Loucy (cell line): ENCODE measurements around the gene TRIP13.

Experiments
- H2AFZ ChIP-seq: fragments of 200-600 bp; sonication (generic); 2 replicates; pipeline ENCODE4 v1.6.0; 2016; ENCODE audit warnings: antibody characterized with exemption, mild to moderate bottlenecking, low read length, moderate library complexity
- H3F3A ChIP-seq: fragments of 200-600 bp; 2 replicates; pipeline ENCODE4 v1.6.0; 2016; ENCODE audit warnings: antibody characterized with exemption, low read depth, mild to moderate bottlenecking
- H3K27me3 ChIP-seq: fragments of 200-600 bp; sonication (generic); 2 replicates; pipeline ENCODE4 v1.6.1; 2014; ENCODE audit warnings: low read length, mild to moderate bottlenecking; ENCODE audit not compliant: insufficient read depth, poor library complexity, severe bottlenecking
- H3K36me3 ChIP-seq: fragments of 200-600 bp; sonication (generic); 2 replicates; pipeline ENCODE4 v1.6.1; 2016; ENCODE audit warnings: low read length; ENCODE audit not compliant: insufficient read depth
- H3K4me1 ChIP-seq: fragments of 200-600 bp; sonication (generic); 2 replicates; pipeline ENCODE4 v1.5.1; 2014; ENCODE audit warnings: low read length, mild to moderate bottlenecking; ENCODE audit not compliant: insufficient read depth, poor library complexity, severe bottlenecking
- H3K4me2 ChIP-seq: fragments of 200-600 bp; sonication (generic); 2 replicates; pipeline ENCODE4 v1.6.0; 2014; ENCODE audit warnings: antibody characterized with exemption, low read length, low read depth, mild to moderate bottlenecking; ENCODE audit not compliant: poor library complexity, severe bottlenecking
- H3K4me3 ChIP-seq: fragments of 200-600 bp; sonication (generic); 2 replicates; pipeline ENCODE4 v1.5.1; 2014; ENCODE audit warnings: low read length, mild to moderate bottlenecking, mixed read lengths; ENCODE audit not compliant: poor library complexity, severe bottlenecking
- H3K79me2 ChIP-seq: fragments of 200-600 bp; sonication (generic); 2 replicates; pipeline ENCODE4 v1.6.1; 2014; ENCODE audit warnings: low read length; ENCODE audit not compliant: insufficient read depth
- H3K9ac ChIP-seq: fragments of 200-600 bp; sonication (generic); 2 replicates; pipeline ENCODE4 v1.6.0; 2014; ENCODE audit warnings: mild to moderate bottlenecking, low read depth, low read length, moderate library complexity; ENCODE audit not compliant: poor library complexity, severe bottlenecking
- H3K9me2 ChIP-seq: fragments of 200-600 bp; sonication (generic); replicated peaks from 2 replicates; pipeline ENCODE4 v1.6.1; 2016; ENCODE audit warnings: low read depth, low read length, mixed read lengths
- H3K9me3 ChIP-seq: fragments of 200-600 bp; sonication (generic); 2 replicates; pipeline ENCODE4 v1.6.1; 2014; ENCODE audit warnings: mild to moderate bottlenecking, antibody characterized with exemption, low read length, low read depth; ENCODE audit not compliant: insufficient read depth
- H4K20me1 ChIP-seq: fragments of 200-600 bp; sonication (generic); 2 replicates; pipeline ENCODE4 v1.6.0; 2014; ENCODE audit warnings: antibody characterized with exemption, low read length, mild to moderate bottlenecking; ENCODE audit not compliant: insufficient read depth, poor library complexity, severe bottlenecking
- CTCF ChIP-seq: fragments of 200-600 bp; sonication (generic); conservative IDR thresholded peaks from 2 replicates; pipeline ENCODE4 v1.5.1; 2014; ENCODE audit warnings: mild to moderate bottlenecking, antibody characterized with exemption, low read length
- EZH2phosphoT487 ChIP-seq: fragments of 200-600 bp; IDR thresholded peaks from 2 replicates; pipeline ENCODE4 v1.6.1; 2018; ENCODE audit warnings: antibody characterized with exemption, mild to moderate bottlenecking, moderate library complexity, borderline replicate concordance

The TRIP13 gene

GRCh38 chr5:862367-863243 lies 30.1 kb upstream of the TRIP13 start:
- Histone ChIP-seq H3K4me3 (no peak overlapping the region), H3K9ac (no peak overlapping the region), H2AFZ (no peak overlapping the region), H3K4me2 (no peak overlapping the region), H3F3A (no peaks in the 10 kb centered on the region), H3K79me2 (no peaks in the 10 kb centered on the region), H3K9me3 (no peaks in the 10 kb centered on the region), H3K36me3 (peaks cover 38% of the 10 kb centered on the region; the same call in 1 of the 2 replicates), H3K4me1 (peaks cover 4% of the 10 kb centered on the region), H3K27me3 (no peaks in the 10 kb centered on the region), H3K9me2 (no peaks in the 10 kb centered on the region), H4K20me1 (no peaks in the 10 kb centered on the region)
- no peak for TF ChIP-seq EZH2phosphoT487
- no peak for TF ChIP-seq CTCF

- no peak overlapping the region for H2AFZ ChIP-seq
- no peaks in the 10 kb centered on the region for H3K27me3 ChIP-seq
- H3K9me3 ChIP-seq: no peaks in the 10 kb centered on the region
- H3K4me2 ChIP-seq: no peak overlapping the region
- peaks cover 4% of the 10 kb centered on the region for H3K4me1 ChIP-seq
- no peak overlapping the region for H3K9ac ChIP-seq
- no peak for TF ChIP-seq EZH2phosphoT487
- TF ChIP-seq CTCF: no peak
- no peaks in the 10 kb centered on the region for H4K20me1 ChIP-seq
- H3F3A ChIP-seq: no peaks in the 10 kb centered on the region
- H3K79me2 ChIP-seq: no peaks in the 10 kb centered on the region
- no peaks in the 10 kb centered on the region for H3K9me2 ChIP-seq
- no peak overlapping the region for H3K4me3 ChIP-seq
- H3K36me3 ChIP-seq: peaks cover 45% of the 10 kb centered on the region; the same call in 1 of the 2 replicates
These were observed 29.4 kb upstream of the TRIP13 start for GRCh38 chr5:863244-863805.

GRCh38 chr5:864492-865167 lies 28.1 kb upstream of the TRIP13 start:
- peaks cover 58% of the 10 kb centered on the region; the same call in 1 of the 2 replicates for H3K36me3 ChIP-seq
- H3K79me2 ChIP-seq: no peaks in the 10 kb centered on the region
- H3K4me3 ChIP-seq: no peak overlapping the region
- H3K27me3 ChIP-seq: no peaks in the 10 kb centered on the region
- H3K9ac ChIP-seq: no peak overlapping the region
- H3K9me2 ChIP-seq: no peaks in the 10 kb centered on the region
- H4K20me1 ChIP-seq: no peaks in the 10 kb centered on the region
- H3F3A ChIP-seq: no peaks in the 10 kb centered on the region
- no peak overlapping the region for H3K4me2 ChIP-seq
- peaks cover 4% of the 10 kb centered on the region for H3K4me1 ChIP-seq
- H2AFZ ChIP-seq: no peak overlapping the region
- no peaks in the 10 kb centered on the region for H3K9me3 ChIP-seq
- no peak for TF ChIP-seq EZH2phosphoT487
- TF ChIP-seq CTCF: no peak
